Thymus (tissue), 11 donors: ENCODE results near the gene TPRG1. TPM values are rescaled to one million over a fixed set of nuclear protein-coding genes. Genes with fewer than 3 reads are reported as not detected.
A peak's percentile ranks its signal among the peaks of the same experiment; 100 is the strongest.

Source experiments
- DNase-seq, 9 donors: peaks; one replicate each; pipeline ENCODE4 v3.0.0-alpha.2; 2013; ENCODE audit warnings: low spot score in 9 of 9, low read depth in 6 of 9, missing footprints in 1 of 9
- H3K27ac ChIP-seq, 2 donors: one replicate each; pipeline ENCODE4 v1.5.1; 2013; ENCODE audit warnings: control low read depth in 1 of 2, low read depth in 1 of 2, low read length in 1 of 2, mild to moderate bottlenecking in 1 of 2, moderate library complexity in 1 of 2
- H3K27me3 ChIP-seq, 2 donors: one replicate each; pipeline ENCODE4 v1.5.1; 2013; ENCODE audit warnings: low read length in 1 of 2; ENCODE audit not compliant: control insufficient read depth in 2 of 2, insufficient read depth in 1 of 2
- H3K36me3 ChIP-seq, 2 donors: one replicate each; pipeline ENCODE4 v1.5.1; 2013; ENCODE audit warnings: low read length in 1 of 2, mild to moderate bottlenecking in 1 of 2, moderate library complexity in 1 of 2; ENCODE audit not compliant: control insufficient read depth in 2 of 2, insufficient read depth in 2 of 2
- H3K4me1 ChIP-seq, 2 donors: one replicate each; pipeline ENCODE4 v1.5.1; 2013; ENCODE audit warnings: low read length in 2 of 2; ENCODE audit not compliant: control insufficient read depth in 2 of 2, insufficient read depth in 2 of 2
- H3K4me3 ChIP-seq, 2 donors: one replicate each; pipeline ENCODE4 v1.5.1; 2013; ENCODE audit warnings: low read length in 2 of 2, control low read depth in 1 of 2, mild to moderate bottlenecking in 1 of 2
- H3K9me3 ChIP-seq, 2 donors: one replicate each; pipeline ENCODE4 v1.5.1; 2013; ENCODE audit warnings: low read length in 1 of 2, mild to moderate bottlenecking in 1 of 2; ENCODE audit not compliant: control insufficient read depth in 2 of 2, insufficient read depth in 1 of 2
- WGBS: extraction: QIAGEN DNeasy Blood & Tissue Kit; methylation state at CpG from one replicate; pipeline ENCODE4 v1.1.7; 2013; 5-methylcytosine and 5-hydroxymethylcytosine counted together
- polyA plus RNA-seq: library from polyadenylated mRNA; stranded (reverse); fragments of 200-250 nt; gene quantifications from one replicate; pipeline ENCODE4 v1.2.3, GENCODE V29; 2013
- total RNA-seq: library from RNA; stranded (reverse); fragments of 120-200 nt; gene quantifications from one replicate; pipeline ENCODE4 v1.2.4, GENCODE V29; 2013
- donor health status: healthy.

TPRG1 gene
- total and polyA plus RNA-seq, 2 donors = 1.8 to 3.2 TPM

GRCh38 chr3:189204167-189204866 is 32.5 kb downstream of the TPRG1 start:
- no peak overlapping the region for H3K4me3 ChIP-seq

GRCh38 chr3:189204937-189205336 is 33.2 kb downstream of the TPRG1 start:
- Histone ChIP-seq H3K9me3 (no peaks in the 10 kb centered on the region), H3K4me3 (no peak overlapping the region), H3K27ac (no peak overlapping the region), H3K4me1 (no peaks in the 10 kb centered on the region), H3K27me3 (peaks cover 0 to 4% of the 10 kb centered on the region in 2 donors), H3K36me3 (no peaks in the 10 kb centered on the region)
- DNase-seq = no peak
- 96% methylated on average over 2 of the region's 2 CpGs for WGBS

More at GRCh38 chr3:189204167-189204866, 32.5 kb downstream of the TPRG1 start:
- H3K27me3 ChIP-seq = peaks cover 0 to 4% of the 10 kb centered on the region in 2 donors
- H3K9me3 ChIP-seq = no peaks in the 10 kb centered on the region
- 74% methylated on average over 7 of the region's 7 CpGs for WGBS
- no peaks in the 10 kb centered on the region for H3K4me1 ChIP-seq
- DNase-seq = peak in 1 of 9 donors; percentile 11
- no peak overlapping the region for H3K27ac ChIP-seq
- no peaks in the 10 kb centered on the region for H3K36me3 ChIP-seq

GRCh38 chr3:189210251-189210770 is 38.5 kb downstream of the TPRG1 start:
- no peak overlapping the region for H3K4me3 ChIP-seq
- no peaks in the 10 kb centered on the region for H3K4me1 ChIP-seq
- DNase-seq = no peak
- 86% methylated on average over 4 of the region's 4 CpGs for WGBS
- no peaks in the 10 kb centered on the region for H3K36me3 ChIP-seq
- H3K27me3 ChIP-seq = no peaks in the 10 kb centered on the region
- no peak overlapping the region for H3K27ac ChIP-seq
- no peaks in the 10 kb centered on the region for H3K9me3 ChIP-seq

GRCh38 chr3:189212681-189213080 is 40.9 kb downstream of the TPRG1 start:
- Histone ChIP-seq H3K36me3 (no peaks in the 10 kb centered on the region), H3K4me1 (no peaks in the 10 kb centered on the region), H3K27ac (no peak overlapping the region), H3K9me3 (no peaks in the 10 kb centered on the region), H3K4me3 (no peak overlapping the region), H3K27me3 (no peaks in the 10 kb centered on the region)
- WGBS = 93% methylated on average over 2 of the region's 2 CpGs
- no peak for DNase-seq

GRCh38 chr3:189214651-189215050 is 42.9 kb downstream of the TPRG1 start:
- Histone ChIP-seq H3K27ac (no peak overlapping the region), H3K4me1 (no peaks in the 10 kb centered on the region), H3K9me3 (no peaks in the 10 kb centered on the region), H3K36me3 (no peaks in the 10 kb centered on the region), H3K4me3 (no peak overlapping the region), H3K27me3 (no peaks in the 10 kb centered on the region)
- DNase-seq = no peak
- 90% methylated on average over 1 of the region's 1 CpG for WGBS

GRCh38 chr3:189222927-189223636 is 51.3 kb downstream of the TPRG1 start:
- Histone ChIP-seq H3K4me3 (no peak overlapping the region), H3K27ac (no peak overlapping the region), H3K36me3 (no peaks in the 10 kb centered on the region), H3K4me1 (no peaks in the 10 kb centered on the region), H3K9me3 (no peaks in the 10 kb centered on the region), H3K27me3 (no peaks in the 10 kb centered on the region)
- 97% methylated on average over 3 of the region's 3 CpGs for WGBS
- no peak for DNase-seq

GRCh38 chr3:189225431-189225830 is 53.7 kb downstream of the TPRG1 start:
- Histone ChIP-seq H3K27ac (no peak overlapping the region), H3K4me3 (no peak overlapping the region), H3K36me3 (no peaks in the 10 kb centered on the region), H3K9me3 (no peaks in the 10 kb centered on the region), H3K4me1 (no peaks in the 10 kb centered on the region), H3K27me3 (no peaks in the 10 kb centered on the region)
- WGBS = 94% methylated on average over 3 of the region's 3 CpGs
- DNase-seq = no peak

- Histone ChIP-seq H3K4me3 (no peak overlapping the region), H3K27ac (no peak overlapping the region), H3K9me3 (no peaks in the 10 kb centered on the region), H3K4me1 (no peaks in the 10 kb centered on the region), H3K36me3 (no peaks in the 10 kb centered on the region), H3K27me3 (no peaks in the 10 kb centered on the region)
- WGBS = 96% methylated on average over 3 of the region's 3 CpGs
- DNase-seq = no peak
Measured at GRCh38 chr3:189227249-189227648, 55.5 kb downstream of the TPRG1 start.

GRCh38 chr3:189229196-189229828 is 57.5 kb downstream of the TPRG1 start:
- 61% methylated on average over 5 of the region's 5 CpGs for WGBS
- no peaks in the 10 kb centered on the region for H3K36me3 ChIP-seq
- H3K9me3 ChIP-seq = no peaks in the 10 kb centered on the region
- no peak overlapping the region for H3K4me3 ChIP-seq
- no peaks in the 10 kb centered on the region for H3K4me1 ChIP-seq
- no peaks in the 10 kb centered on the region for H3K27me3 ChIP-seq
- peak in 1 of 9 donors; percentile 6 for DNase-seq
- no peak overlapping the region for H3K27ac ChIP-seq
